ENCODE results near the gene PRPF4.

PRPF4 gene

DNA sequence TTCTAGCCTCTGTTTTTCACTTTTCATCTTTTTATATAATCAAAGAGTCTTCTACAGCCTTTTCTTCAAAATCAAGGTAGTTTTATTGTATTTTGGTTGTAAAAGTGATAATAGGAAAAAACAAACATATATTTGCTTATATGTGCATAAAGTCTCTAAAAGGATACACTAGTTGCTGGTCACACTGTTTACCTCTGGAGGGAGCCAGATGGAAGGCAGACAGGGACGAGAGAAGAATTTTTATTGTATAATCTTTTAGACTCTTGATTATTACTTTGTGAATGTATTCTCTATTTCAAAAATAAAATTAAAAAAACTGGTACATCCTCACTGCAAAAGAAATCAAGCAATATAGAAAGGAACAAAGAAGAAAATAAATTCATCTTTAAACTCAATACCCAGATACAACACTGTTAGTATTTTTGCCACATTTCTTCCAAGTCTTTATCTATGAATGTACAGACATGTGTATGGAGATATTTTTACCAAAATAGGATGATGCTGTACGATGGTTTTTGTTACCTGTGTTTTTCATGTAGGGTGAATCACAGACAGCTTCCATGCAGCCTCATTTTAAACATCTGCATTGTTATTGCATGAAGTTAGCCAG is 33.9 kb downstream of the PRPF4 start:
- H3K4me3 ChIP-seq: no peak overlapping the region
- no peaks in the 10 kb centered on the region for H3K4me1 ChIP-seq
- H3K36me3 ChIP-seq (replicated peaks): no peaks in the 10 kb centered on the region
- in situ Hi-C loops (cut with MboI; ENCODE audit: low sequenced_read_pairs): no loop called here
- DNase-seq (ENCODE audit: low spot score in 2 of 2): peak; percentile 24 to 43
- H3K9me3 ChIP-seq: no peaks in the 10 kb centered on the region
- no peaks in the 10 kb centered on the region for H3K27me3 ChIP-seq (ENCODE audit: low read depth)

DNA sequence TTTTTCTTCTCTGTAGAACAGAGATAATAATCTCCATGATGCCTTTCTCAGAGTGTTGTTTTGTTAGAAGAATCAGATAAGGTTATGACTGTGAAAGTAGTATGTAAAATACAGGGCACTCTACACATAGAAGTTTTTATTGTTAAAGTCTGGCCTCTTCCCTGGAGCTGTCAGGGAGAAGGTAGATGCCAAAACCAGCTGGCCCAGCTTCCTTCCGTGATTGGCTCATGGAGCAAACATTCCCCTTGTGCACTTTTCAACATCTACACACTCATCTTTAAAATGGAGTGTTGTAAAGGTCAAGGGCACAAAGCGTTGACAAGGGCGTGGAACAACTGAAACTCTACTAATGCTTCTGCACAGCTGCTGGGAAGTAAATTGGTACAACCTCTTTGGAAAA is 35.1 kb downstream of the PRPF4 start:
- in situ Hi-C loops (cut with MboI; ENCODE audit: low sequenced_read_pairs): no loop called here
- Histone ChIP-seq H3K9me3 (no peaks in the 10 kb centered on the region), H3K27me3 (ENCODE audit: low read depth) (no peaks in the 10 kb centered on the region), H3K4me1 (no peaks in the 10 kb centered on the region), H3K36me3 (replicated peaks) (no peaks in the 10 kb centered on the region), H3K4me3 (no peak overlapping the region)
- DNase-seq (ENCODE audit: low spot score in 2 of 2): no peak

DNA sequence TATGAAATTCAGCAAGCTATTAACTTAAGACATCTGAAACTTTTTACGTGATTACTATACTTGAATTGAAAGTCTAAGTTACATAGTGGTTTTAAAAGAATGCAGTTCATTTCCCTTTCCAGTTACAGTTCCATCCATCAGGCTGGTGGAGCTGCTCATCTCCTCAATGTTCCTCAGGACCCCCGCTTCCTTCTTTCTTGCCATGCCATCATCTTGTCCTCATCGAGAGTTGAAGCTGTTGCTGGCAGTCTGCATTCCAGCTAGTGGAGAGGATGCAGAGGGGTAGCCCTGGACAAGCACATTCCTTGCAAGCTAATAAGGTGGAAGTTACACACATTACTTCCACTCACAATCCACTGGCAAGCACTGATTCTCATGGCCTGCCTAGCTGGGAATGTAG is 36.5 kb downstream of the PRPF4 start:
- no peaks in the 10 kb centered on the region for H3K27me3 ChIP-seq (ENCODE audit: low read depth)
- in situ Hi-C loops (cut with MboI; ENCODE audit: low sequenced_read_pairs): no loop called here
- no peaks in the 10 kb centered on the region for H3K4me1 ChIP-seq
- no peaks in the 10 kb centered on the region for H3K9me3 ChIP-seq
- H3K4me3 ChIP-seq: no peak overlapping the region
- no peaks in the 10 kb centered on the region for H3K36me3 ChIP-seq (replicated peaks)
- no peak for DNase-seq (ENCODE audit: low spot score in 2 of 2)

DNA sequence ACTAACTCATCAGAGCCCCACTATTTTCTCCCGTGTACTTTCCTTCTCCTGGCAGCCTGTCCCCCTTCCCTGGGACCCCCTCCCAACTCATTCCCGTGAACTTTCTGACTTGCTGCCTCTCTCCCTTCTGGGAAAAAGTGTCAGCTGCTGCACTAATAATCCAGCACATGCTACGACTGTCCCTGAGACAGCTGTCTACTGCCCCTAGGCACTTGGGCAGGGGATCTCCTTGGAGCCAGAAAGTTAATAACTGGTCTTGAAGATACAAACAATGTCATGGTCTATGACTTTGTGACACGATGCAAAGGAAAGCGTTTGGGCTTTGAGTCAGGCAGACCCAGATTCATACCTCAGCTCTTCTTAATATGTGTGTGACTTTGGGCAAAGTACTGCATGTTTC is 37.8 kb downstream of the PRPF4 start:
- no peak for DNase-seq (ENCODE audit: low spot score in 2 of 2)
- H3K27me3 ChIP-seq (ENCODE audit: low read depth): no peaks in the 10 kb centered on the region
- no peaks in the 10 kb centered on the region for H3K36me3 ChIP-seq (replicated peaks)
- no peaks in the 10 kb centered on the region for H3K9me3 ChIP-seq
- no peaks in the 10 kb centered on the region for H3K4me1 ChIP-seq
- H3K4me3 ChIP-seq: no peak overlapping the region
- in situ Hi-C loops (cut with MboI; ENCODE audit: low sequenced_read_pairs): no loop called here

DNA sequence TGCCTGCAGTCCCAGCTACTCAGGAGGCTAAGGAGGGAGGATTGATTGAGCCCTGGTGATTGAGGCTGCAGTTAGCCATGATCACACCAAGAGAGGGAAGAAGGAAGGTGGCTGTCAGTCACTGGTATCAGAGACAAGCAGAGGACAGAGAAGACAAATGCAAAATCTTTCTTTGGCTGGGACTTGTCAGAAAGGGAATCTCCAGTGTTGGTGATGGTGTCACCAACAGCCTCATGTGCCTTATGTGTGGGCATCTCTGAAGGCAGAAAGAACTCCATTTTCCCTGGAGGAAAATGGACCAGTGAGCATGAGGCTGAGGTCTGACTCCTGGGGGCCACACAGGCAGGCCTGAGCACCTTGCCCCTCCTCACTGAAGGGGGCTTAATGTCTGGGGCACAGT is 39.8 kb downstream of the PRPF4 start:
- Histone ChIP-seq H3K27me3 (ENCODE audit: low read depth) (no peaks in the 10 kb centered on the region), H3K36me3 (replicated peaks) (no peaks in the 10 kb centered on the region), H3K9me3 (no peaks in the 10 kb centered on the region), H3K4me3 (no peak overlapping the region), H3K4me1 (no peaks in the 10 kb centered on the region)
- in situ Hi-C loops (cut with MboI; ENCODE audit: low sequenced_read_pairs): no loop called here
- DNase-seq (ENCODE audit: low spot score in 2 of 2): no peak

DNA sequence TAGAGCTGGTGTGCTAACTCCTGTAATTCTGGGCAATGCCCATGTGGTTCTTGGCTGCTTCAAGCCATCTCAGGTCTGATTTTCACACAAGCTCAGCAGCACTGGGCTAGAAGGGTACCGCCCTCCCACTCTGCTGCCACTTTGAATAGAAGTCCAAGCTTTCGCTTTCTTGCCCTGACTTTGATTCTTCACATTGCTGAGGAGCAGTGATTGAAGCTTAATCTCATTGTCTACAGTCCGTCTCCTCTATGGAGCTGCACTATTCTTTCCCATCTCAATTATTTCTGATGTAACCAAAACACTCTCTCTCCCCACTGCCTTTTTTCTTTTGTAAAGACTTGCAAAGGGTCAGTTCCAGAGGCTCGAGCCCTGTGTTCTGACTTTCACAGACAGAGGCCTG is 40.6 kb downstream of the PRPF4 start:
- Histone ChIP-seq H3K4me3 (no peak overlapping the region), H3K36me3 (replicated peaks) (no peaks in the 10 kb centered on the region; the same call in 1 of the 2 replicates), H3K27me3 (ENCODE audit: low read depth) (no peaks in the 10 kb centered on the region), H3K9me3 (no peaks in the 10 kb centered on the region), H3K4me1 (no peaks in the 10 kb centered on the region)
- in situ Hi-C loops (cut with MboI; ENCODE audit: low sequenced_read_pairs): no loop called here
- DNase-seq (ENCODE audit: low spot score in 2 of 2): no peak

DNA sequence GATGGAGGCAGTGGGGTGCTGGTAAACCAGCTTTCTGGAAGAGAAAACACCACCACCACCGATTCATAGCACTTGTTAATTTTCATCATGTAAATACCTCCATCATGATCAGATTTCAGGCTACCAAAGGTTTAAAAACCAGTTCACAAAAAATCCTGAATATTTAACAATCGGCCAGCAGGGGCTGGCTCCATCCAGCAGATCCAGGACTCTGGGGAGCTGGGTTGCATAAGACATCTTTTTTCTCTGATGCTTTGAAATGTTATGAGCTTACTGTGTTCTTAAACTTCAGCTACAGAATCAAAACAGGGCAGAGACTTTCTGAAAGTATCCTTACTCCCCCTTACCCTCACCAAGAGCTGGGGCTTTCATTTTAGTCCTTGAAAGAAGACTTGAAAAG is 42.3 kb downstream of the PRPF4 start:
- no peaks in the 10 kb centered on the region for H3K27me3 ChIP-seq (ENCODE audit: low read depth)
- no peaks in the 10 kb centered on the region for H3K4me1 ChIP-seq
- H3K9me3 ChIP-seq: no peaks in the 10 kb centered on the region
- in situ Hi-C loops (cut with MboI; ENCODE audit: low sequenced_read_pairs): no loop called here
- no peaks in the 10 kb centered on the region; the same call in 1 of the 2 replicates for H3K36me3 ChIP-seq (replicated peaks)
- no peak overlapping the region for H3K4me3 ChIP-seq
- DNase-seq (ENCODE audit: low spot score in 2 of 2): no peak

DNA sequence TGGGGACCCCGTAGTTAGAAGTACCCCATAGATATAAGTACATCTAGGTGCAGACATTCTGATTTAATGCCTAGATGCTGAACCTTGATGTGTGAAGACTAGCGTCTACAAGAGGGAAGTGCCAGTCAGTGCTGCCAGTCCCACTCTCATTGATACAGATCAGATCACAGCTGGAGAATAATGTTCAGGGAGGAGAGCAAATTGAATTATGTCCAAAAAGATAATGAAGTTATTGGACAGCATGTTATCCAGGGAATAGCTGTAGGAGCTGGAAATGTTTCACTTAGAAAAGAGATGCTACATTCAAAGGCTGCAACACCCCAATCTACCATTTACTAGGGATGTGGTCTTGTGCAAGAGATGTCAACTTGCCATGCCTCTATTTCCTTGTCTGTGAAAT is 43.6 kb downstream of the PRPF4 start:
- DNase-seq (ENCODE audit: low spot score in 2 of 2): no peak
- no peaks in the 10 kb centered on the region; the same call in 1 of the 2 replicates for H3K36me3 ChIP-seq (replicated peaks)
- H3K4me1 ChIP-seq: no peaks in the 10 kb centered on the region
- no peaks in the 10 kb centered on the region for H3K27me3 ChIP-seq (ENCODE audit: low read depth)
- H3K9me3 ChIP-seq: no peaks in the 10 kb centered on the region
- in situ Hi-C loops (cut with MboI; ENCODE audit: low sequenced_read_pairs): no loop called here
- H3K4me3 ChIP-seq: no peak overlapping the region

DNA sequence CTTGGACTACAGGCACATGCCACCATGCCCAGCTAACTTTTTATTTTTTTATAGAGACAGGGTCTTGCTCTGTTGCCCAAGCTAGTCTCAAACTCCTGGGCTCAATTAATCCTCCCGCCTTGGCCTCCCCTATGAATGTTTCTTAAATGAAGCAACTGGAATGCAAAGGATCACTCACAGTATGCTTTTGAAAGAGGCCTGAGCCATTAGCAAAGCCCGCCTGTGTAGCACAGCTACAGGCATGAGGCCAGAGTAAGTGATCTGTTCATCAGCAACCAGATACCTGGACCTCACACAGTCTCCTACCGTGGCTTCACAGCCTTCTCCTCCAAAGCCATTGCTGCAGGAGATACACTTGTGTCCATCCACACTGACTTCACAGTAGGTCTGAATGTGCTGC is 44.6 kb downstream of the PRPF4 start:
- no peaks in the 10 kb centered on the region; the same call in 1 of the 2 replicates for H3K36me3 ChIP-seq (replicated peaks)
- H3K27me3 ChIP-seq (ENCODE audit: low read depth): no peaks in the 10 kb centered on the region
- H3K4me1 ChIP-seq: no peaks in the 10 kb centered on the region
- no peak for DNase-seq (ENCODE audit: low spot score in 2 of 2)
- no peak overlapping the region for H3K4me3 ChIP-seq
- in situ Hi-C loops (cut with MboI; ENCODE audit: low sequenced_read_pairs): no loop called here
- H3K9me3 ChIP-seq: no peaks in the 10 kb centered on the region

DNA sequence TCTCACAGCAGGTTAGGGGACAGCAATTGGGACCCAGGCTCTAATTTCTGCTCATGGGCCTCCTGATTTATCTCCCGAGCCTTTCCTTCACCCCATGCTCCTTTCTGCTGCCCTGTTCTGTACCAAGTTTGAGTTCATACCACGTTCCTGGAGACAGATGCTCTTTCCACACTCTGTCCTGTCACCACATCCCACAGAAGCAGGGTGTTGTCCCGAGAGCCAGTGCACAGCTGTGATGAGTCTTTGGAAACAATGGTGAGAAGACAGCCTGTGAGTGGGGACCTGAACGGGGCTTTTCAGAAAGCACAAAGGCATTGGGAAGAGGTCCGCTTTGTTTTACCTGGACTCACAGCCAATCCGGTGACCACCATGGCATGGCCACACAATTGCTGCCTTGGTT is 47.2 kb downstream of the PRPF4 start:
- in situ Hi-C loops (cut with MboI; ENCODE audit: low sequenced_read_pairs): no loop called here
- DNase-seq (ENCODE audit: low spot score in 2 of 2): no peak
- H3K4me1 ChIP-seq: no peaks in the 10 kb centered on the region
- H3K9me3 ChIP-seq: no peaks in the 10 kb centered on the region
- no peak overlapping the region for H3K4me3 ChIP-seq
- H3K27me3 ChIP-seq (ENCODE audit: low read depth): no peaks in the 10 kb centered on the region
- H3K36me3 ChIP-seq (replicated peaks): no peaks in the 10 kb centered on the region; the same call in 1 of the 2 replicates

DNA sequence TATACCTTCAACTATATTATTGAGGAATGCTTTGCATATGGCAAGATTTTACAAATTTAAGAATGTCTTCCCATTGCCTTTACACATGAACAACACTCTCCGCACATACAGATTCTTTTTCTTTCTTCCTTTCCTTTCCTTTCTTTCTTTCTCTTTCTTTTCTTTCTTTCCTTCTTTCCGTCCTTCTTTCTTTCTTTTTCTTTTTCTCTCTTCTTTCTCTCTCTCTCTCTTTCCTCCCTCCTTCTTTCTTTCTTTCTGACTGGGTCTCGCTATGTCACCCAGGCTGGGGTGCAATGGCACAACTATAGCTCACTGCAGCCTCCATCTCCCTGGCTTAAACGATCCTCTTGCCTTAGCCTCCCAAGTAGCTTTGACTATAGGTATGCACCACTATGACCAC is 50.8 kb downstream of the PRPF4 start:
- Histone ChIP-seq H3K36me3 (replicated peaks) (no peaks in the 10 kb centered on the region), H3K4me3 (no peak overlapping the region), H3K4me1 (no peaks in the 10 kb centered on the region), H3K9me3 (no peaks in the 10 kb centered on the region), H3K27me3 (ENCODE audit: low read depth) (no peaks in the 10 kb centered on the region)
- no peak for DNase-seq (ENCODE audit: low spot score in 2 of 2)
- in situ Hi-C loops (cut with MboI; ENCODE audit: low sequenced_read_pairs): no loop called here

DNA sequence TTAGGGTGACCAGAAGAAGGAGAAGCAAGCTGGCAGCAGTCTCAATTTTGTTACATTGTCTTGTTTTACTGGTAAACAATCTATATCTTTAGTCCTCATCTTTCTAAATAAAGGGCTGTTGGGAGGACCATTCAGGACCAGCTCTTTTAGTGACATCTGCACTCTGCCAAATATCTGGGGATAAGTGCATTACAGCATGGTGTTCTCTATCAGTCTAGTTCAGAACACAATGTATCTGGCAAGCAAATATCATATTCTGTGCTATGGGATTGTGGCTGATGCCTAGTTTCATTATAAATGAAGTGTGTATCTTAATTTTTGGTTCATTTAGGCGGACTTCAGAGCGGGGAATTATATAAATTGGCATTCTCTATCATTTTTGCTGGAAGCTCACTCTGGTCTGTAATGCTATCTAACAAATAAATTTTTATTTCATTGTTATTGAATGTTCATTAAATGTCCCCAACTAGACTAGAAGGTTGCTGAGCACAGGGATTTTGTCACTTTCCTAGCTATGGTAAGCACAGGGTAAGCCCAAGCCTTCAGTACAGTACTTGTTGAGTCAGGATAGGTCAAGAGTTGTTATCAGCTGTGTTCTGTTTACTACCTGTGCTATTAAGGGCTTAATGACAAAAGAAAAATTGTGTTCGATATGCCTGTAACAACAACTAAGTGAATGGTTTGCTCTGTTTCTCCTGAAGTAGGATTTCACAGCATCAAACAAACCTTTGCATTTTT is 52.8 kb downstream of the PRPF4 start:
- H3K4me1 ChIP-seq: no peaks in the 10 kb centered on the region
- H3K4me3 ChIP-seq: no peak overlapping the region
- H3K9me3 ChIP-seq: no peaks in the 10 kb centered on the region
- no peaks in the 10 kb centered on the region for H3K27me3 ChIP-seq (ENCODE audit: low read depth)
- in situ Hi-C loops (cut with MboI; ENCODE audit: low sequenced_read_pairs): no loop called here
- no peak for DNase-seq (ENCODE audit: low spot score in 2 of 2)
- no peaks in the 10 kb centered on the region for H3K36me3 ChIP-seq (replicated peaks)

DNA sequence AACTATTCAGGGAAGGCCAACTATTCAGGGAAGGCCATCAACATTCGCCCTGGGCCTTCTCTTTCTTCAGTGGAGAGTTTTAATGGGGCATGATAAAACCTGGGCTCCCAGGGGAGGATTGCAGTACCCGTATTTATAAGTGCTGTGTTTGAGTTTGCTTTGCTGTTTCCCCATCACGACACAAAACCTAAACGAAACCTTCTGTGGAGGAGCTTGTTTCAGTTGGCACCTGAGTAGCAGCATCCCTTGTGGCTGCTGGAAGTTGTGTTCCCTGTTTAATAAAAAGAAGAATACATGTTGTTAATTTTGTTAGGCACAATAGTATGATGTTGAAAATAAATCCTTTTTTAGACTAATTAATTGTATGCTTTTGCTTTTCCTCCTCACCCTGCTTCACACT is 56.3 kb downstream of the PRPF4 start:
- DNase-seq (ENCODE audit: low spot score in 2 of 2): no peak
- no peak overlapping the region for H3K4me3 ChIP-seq
- no peaks in the 10 kb centered on the region for H3K36me3 ChIP-seq (replicated peaks)
- peaks cover 5% of the 10 kb centered on the region; the same call in 1 of the 2 replicates for H3K4me1 ChIP-seq
- no peaks in the 10 kb centered on the region for H3K27me3 ChIP-seq (ENCODE audit: low read depth)
- no peaks in the 10 kb centered on the region for H3K9me3 ChIP-seq
- in situ Hi-C loops (cut with MboI; ENCODE audit: low sequenced_read_pairs): no loop called here

DNA sequence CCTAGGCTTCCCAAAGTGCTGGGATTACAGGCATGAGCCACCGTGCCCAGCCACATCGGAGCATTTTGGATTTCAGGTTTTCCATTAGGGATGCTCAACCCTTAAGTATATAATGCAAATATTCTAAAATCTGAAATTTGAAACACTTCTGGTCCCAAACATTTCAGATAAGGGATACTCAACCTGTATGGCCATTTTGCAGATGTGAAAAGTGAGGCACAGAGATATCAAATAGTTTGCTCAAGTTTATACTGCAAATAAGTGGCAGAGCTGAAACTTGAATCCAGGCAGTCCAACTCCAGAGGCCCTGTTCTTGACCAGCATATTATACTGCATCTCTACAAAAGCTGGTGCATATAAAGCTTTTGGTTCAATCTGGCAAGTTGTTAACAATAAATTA is 62.3 kb downstream of the PRPF4 start:
- H3K27me3 ChIP-seq (ENCODE audit: low read depth): no peaks in the 10 kb centered on the region
- H3K36me3 ChIP-seq (replicated peaks): no peaks in the 10 kb centered on the region
- no peaks in the 10 kb centered on the region for H3K9me3 ChIP-seq
- in situ Hi-C loops (cut with MboI; ENCODE audit: low sequenced_read_pairs): no loop called here
- DNase-seq (ENCODE audit: low spot score in 2 of 2): no peak
- H3K4me3 ChIP-seq: no peak overlapping the region
- peaks cover 11% of the 10 kb centered on the region for H3K4me1 ChIP-seq
